HG03571 (cell line): ENCODE measurements around the gene KLHL40.

ENCODE experiments used
- ATAC-seq: cut with Tn5 transposase; IDR thresholded peaks from one replicate; pipeline ENCODE4 v1.9.1; 2021; ENCODE audit not compliant: unreplicated experiment

Gene KLHL40

GRCh38 chr3:42668413-42668760, 16.9 kb upstream of the KLHL40 start:
- ATAC-seq: no peak

GRCh38 chr3:42668793-42669217, 16.5 kb upstream of the KLHL40 start:
- ATAC-seq: no peak

DNA sequence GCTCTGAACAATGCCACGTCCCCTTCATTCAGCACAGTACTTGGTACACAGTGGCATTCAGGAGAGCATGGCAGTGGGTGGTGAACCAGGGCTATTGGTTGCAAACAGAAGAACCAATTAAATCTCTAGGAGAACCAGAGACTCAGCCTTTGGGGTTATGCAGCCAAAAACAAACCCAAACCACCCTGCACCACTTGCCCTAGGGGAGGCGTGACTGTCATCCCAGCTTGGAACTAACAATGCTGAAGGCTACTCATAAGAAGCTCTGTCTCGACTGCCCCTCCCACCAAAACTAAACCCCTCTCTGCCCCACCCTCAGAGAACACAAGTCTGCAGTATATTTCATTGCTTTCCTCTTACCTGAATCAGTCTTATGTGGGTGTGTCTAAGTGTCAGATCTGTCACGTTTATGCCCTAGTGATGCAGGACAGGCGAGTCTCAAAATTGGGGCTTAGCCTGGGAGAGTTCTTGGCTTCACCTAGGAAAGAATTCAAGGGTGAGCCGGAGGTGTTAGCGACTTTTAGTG, 15.2 kb upstream of the KLHL40 start:
- ATAC-seq: no peak

GRCh38 chr3:42670670-42671069, 14.7 kb upstream of the KLHL40 start:
- no peak for ATAC-seq

GRCh38 chr3:42672515-42672914, 12.8 kb upstream of the KLHL40 start:
- ATAC-seq: no peak

- no peak for ATAC-seq
Measured at GRCh38 chr3:42673082-42673481, 12.3 kb upstream of the KLHL40 start.

DNA sequence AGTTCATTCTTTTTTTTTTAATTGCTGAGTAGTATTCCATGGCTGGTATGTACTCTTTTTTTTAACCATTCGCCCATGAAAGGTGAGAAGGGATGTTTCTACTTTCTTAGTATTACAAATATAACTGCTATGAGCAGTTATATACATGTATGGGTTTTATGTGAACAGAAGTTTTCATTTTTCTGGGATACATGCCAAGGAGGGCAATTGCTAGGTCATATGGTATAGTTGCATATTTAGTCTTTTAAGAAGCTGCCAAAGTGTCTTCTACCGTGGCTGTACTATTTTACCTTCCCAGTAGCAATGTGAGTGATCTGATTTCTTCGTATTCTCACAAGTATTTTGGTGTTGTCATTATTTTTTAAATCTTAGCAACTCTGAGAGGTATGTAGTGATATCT, 11.2 kb upstream of the KLHL40 start:
- ATAC-seq: no peak

DNA sequence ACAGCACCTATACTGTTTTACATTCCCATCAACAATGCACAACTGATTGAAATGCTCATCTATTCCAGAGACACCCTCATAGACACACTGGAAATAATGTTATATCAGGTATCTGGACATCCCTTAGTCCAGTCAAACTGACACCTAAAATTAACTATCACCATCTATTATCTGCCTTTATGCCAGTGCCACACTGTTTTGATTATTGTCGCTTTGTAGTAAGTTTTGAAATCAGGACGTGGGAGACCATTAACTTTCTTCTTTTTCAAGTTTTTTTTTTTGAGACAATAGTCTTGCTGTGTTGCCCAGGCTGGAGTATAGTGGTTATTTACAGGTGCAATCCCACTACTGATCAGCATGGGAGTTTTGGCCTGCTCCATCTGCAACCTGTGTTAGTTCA, 9.4 kb upstream of the KLHL40 start:
- no peak for ATAC-seq

DNA sequence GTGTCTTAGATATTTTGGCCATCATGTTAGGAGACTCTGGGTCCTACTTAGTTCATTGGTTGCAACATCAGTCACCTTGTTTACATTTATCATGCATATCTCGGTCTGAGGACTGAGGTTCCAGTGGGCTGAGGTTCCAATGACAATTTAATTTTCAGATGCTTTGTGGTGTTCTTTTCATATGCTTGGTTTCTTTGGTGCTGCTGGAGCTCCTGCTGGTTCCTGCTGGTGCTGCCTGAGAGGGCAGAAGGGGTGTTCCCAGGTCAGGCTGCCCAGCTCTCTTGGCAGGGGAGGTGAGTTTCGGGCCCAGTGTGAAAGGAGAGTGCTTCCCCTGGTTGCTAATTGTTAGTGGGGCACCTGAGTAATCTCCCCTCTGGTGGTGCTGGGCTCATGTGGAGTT, 6.9 kb upstream of the KLHL40 start:
- no peak for ATAC-seq

DNA sequence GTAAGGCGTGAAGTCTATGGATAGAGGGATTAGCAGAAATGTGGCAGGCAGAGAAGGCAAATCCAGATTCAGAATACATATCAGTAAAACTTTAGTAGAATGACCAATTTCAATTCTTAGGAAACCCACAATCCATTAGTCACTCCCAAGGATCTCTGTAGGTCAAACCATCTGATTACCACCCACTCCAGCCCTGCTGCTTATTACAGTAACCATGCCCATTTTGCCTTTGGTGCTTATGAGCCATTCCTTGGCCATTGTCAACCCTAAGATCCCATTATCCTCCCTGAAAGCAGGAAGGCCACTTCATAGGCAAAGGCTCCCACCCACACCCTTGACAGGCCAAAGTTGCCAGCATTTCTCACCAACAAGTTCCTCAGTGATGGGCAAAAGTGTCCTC, 5.1 kb upstream of the KLHL40 start:
- ATAC-seq: no peak

- ATAC-seq: no peak
Measured at GRCh38 chr3:42680806-42681205, 4.5 kb upstream of the KLHL40 start.

GRCh38 chr3:42681361-42682038, 3.8 kb upstream of the KLHL40 start:
- no peak for ATAC-seq

GRCh38 chr3:42682301-42683070, 2.9 kb upstream of the KLHL40 start:
- ATAC-seq: no peak

- no peak for ATAC-seq
Measured at GRCh38 chr3:42683875-42684598, 1.3 kb upstream of the KLHL40 start.

- ATAC-seq: no peak
Measured at GRCh38 chr3:42684632-42685362, 540 bp upstream of the KLHL40 start.

DNA sequence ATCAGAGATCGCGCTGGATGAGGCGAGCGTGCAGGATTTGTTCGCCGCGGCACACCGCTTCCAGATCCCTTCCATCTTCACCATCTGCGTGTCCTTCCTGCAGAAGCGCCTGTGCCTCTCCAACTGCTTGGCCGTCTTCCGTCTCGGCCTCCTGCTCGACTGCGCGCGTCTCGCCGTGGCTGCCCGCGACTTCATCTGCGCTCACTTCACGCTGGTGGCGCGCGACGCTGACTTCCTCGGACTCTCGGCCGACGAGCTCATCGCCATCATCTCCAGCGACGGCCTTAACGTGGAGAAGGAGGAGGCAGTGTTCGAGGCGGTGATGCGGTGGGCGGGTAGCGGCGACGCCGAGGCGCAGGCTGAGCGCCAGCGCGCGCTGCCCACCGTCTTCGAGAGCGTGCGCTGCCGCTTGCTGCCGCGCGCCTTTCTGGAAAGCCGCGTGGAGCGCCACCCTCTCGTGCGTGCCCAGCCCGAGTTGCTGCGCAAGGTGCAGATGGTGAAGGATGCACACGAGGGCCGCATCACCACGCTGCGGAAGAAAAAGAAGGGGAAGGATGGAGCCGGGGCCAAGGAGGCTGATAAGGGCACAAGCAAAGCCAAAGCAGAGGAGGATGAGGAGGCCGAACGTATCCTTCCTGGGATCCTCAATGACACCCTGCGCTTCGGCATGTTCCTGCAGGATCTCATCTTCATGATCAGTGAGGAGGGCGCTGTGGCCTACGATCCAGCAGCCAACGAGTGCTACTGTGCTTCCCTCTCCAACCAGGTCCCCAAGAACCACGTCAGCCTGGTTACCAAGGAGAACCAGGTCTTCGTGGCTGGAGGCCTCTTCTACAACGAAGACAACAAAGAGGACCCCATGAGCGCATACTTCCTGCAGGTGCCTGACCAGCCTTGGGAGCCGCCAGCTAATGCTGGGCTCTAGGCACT, 819 bp downstream of the KLHL40 start:
- ATAC-seq: no peak

DNA sequence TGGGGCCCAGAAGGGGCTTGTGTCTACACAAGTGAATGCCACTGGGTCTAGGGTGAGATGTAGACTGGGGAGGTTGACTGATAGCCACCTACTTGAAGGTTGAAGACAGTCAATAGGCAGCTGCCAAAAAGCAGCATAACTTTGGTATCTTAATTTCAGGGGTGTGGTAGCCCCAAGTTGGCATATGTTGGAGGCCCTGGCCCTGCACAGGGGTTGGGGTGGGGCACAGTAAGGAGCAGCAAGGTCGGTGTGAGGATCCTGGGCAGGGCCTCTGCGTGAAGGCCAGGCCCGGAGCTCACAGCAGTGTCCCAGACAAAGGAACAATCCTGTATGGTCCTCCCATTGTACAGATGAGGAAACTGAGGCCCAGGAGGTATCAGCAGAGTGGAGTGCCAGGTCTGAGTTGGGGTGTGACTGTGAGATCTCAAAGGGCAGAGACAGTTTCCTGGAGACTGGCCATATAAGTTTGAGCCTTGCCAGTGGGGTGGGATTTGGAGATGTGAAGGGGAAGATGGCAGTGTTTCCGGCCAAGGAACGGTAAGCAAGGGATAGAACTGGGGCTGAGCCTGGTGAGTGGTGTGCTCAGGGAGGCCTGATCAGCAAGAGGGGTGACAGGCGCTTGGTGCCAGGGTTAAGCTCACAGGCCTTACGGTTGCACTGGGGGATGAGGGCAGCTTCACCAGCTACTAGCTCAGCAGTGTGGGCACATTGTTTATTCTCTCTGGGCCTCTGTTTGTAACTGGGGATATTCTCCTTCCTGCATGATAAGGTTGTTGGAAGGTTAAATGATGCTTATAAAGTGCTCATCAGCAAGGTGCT, 1.7 kb downstream of the KLHL40 start:
- ATAC-seq: no peak

- no peak for ATAC-seq
Measured at GRCh38 chr3:42688016-42688415, 2.7 kb downstream of the KLHL40 start.
